ENCODE results near the gene SNRNP40. TPM values are rescaled to one million over a fixed set of nuclear protein-coding genes. Genes with fewer than 3 reads are reported as not detected.

SNRNP40 gene
- total RNA-seq, 2 experiments from 2014 or later: 99.9 to 190 TPM

DNA sequence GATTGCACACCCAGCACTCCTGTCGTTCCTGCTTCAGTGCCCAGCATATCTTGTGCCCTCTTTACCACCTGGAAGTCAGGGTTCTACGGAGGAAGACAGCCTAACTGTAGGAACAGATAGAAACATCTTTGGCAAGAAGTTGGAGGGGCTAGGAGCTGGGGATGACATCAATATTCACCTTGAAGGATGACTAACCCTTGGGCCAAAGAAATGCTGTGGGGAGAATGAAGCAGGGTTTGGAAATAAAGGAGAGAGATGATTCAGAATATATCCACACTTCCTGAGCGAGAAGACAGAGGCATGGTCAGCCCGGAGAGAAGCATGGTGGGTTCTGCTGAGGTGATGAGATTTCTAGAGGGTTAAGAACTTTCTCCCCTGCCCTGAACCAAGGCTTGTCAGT lies 52.3 kb downstream of the SNRNP40 start:
- Histone ChIP-seq H3K79me2 (ENCODE audit: insufficient read depth, low read depth, low read length) (no peaks in the 10 kb centered on the region), H2AFZ (ENCODE audit: low read length) (no peak overlapping the region), H3K4me1 (ENCODE audit: insufficient read depth, low read length, poor library complexity, severe bottlenecking) (peaks cover 6% of the 10 kb centered on the region), H3K36me3 (ENCODE audit: insufficient read depth, low read length) (no peaks in the 10 kb centered on the region), H3K27ac (ENCODE audit: low read depth, low read length, poor library complexity, severe bottlenecking) (no peak overlapping the region), H4K20me1 (ENCODE audit: insufficient read depth, low read length) (no peaks in the 10 kb centered on the region), H3K9me2 (ENCODE audit: insufficient read depth, low read length) (no peaks in the 10 kb centered on the region), H3K9me3 (ENCODE audit: low read length) (no peaks in the 10 kb centered on the region), H3K4me2 (ENCODE audit: low read length) (no peak overlapping the region), H3K4me3 (ENCODE audit: low read depth, low read length, poor library complexity, severe bottlenecking) (no peak overlapping the region)
- intact Hi-C loops (cut with micrococcal nuclease; ENCODE audit: unreplicated experiment): no loop called here
- ChIA-PET POLR2A (no interaction called here), CTCF (ENCODE audit: unreplicated experiment) (no interaction called here)
- DNase-seq (ENCODE audit: low spot score): no peak
- TF ChIP-seq, protein P1, sequence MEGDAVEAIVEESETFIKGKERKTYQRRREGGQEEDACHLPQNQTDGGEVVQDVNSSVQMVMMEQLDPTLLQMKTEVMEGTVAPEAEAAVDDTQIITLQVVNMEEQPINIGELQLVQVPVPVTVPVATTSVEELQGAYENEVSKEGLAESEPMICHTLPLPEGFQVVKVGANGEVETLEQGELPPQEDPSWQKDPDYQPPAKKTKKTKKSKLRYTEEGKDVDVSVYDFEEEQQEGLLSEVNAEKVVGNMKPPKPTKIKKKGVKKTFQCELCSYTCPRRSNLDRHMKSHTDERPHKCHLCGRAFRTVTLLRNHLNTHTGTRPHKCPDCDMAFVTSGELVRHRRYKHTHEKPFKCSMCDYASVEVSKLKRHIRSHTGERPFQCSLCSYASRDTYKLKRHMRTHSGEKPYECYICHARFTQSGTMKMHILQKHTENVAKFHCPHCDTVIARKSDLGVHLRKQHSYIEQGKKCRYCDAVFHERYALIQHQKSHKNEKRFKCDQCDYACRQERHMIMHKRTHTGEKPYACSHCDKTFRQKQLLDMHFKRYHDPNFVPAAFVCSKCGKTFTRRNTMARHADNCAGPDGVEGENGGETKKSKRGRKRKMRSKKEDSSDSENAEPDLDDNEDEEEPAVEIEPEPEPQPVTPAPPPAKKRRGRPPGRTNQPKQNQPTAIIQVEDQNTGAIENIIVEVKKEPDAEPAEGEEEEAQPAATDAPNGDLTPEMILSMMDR (conservative IDR thresholded peaks at IDR 0.05; ENCODE audit: low read length): no peak
- no peak for TF ChIP-seq EZH2phosphoT487 (IDR thresholded peaks at IDR 0.05; ENCODE audit: borderline replicate concordance, low read depth, low read length)
- BruUV-seq (replicated peaks): no TSS peak

DNA sequence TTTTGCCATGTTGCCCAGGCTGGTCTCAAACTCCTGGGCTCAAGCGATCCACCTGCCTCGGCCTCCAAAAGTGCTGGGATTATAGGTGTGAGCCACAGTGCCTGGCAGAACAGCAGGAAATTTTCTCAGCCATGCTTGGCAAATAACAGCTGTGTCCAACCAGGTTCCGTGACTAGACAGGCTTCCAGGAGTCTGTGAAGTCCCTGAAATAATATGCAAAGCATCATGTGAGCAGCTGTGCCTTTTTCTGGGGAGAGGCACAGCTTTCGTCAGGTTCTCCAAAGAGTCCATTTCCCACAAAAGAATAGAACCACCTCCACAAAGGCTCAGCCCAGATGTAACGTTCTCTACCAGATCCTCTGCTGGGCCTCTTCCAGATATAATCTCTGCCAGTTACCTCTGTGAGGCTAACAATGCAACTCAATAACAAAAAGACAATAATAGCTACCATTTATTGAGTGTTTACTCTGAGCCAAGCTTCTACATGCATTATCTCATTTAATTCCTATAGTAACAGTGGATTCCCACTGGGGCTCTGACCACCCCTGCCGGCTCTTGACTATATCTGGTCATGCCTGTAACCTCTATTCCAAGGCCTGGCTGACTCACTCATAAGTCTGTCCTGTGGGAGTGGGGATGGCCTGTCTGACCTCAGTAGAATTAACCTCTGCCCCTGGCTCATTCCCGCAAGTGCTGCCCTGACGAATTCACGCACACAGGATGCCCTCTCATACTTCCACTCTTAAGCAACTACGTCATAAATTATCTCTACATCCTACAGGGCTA lies 52.9 kb downstream of the SNRNP40 start:
- no peaks in the 10 kb centered on the region for H3K36me3 ChIP-seq (ENCODE audit: insufficient read depth, low read length)
- POLR2A ChIA-PET: no interaction called here
- peaks cover 6% of the 10 kb centered on the region for H3K4me1 ChIP-seq (ENCODE audit: insufficient read depth, low read length, poor library complexity, severe bottlenecking)
- CTCF ChIA-PET (ENCODE audit: unreplicated experiment): no interaction called here
- intact Hi-C loops (cut with micrococcal nuclease; ENCODE audit: unreplicated experiment): no loop called here
- no peaks in the 10 kb centered on the region for H3K9me3 ChIP-seq (ENCODE audit: low read length)
- H3K4me2 ChIP-seq (ENCODE audit: low read length): no peak overlapping the region
- BruUV-seq (replicated peaks): no TSS peak
- H3K27ac ChIP-seq (ENCODE audit: low read depth, low read length, poor library complexity, severe bottlenecking): no peak overlapping the region
- no peaks in the 10 kb centered on the region for H3K9me2 ChIP-seq (ENCODE audit: insufficient read depth, low read length)
- no peaks in the 10 kb centered on the region for H4K20me1 ChIP-seq (ENCODE audit: insufficient read depth, low read length)
- no peak for DNase-seq (ENCODE audit: low spot score)
- H3K4me3 ChIP-seq (ENCODE audit: low read depth, low read length, poor library complexity, severe bottlenecking): no peak overlapping the region
- TF ChIP-seq, protein P1 (conservative IDR thresholded peaks at IDR 0.05; ENCODE audit: low read length): no peak
- TF ChIP-seq EZH2phosphoT487 (IDR thresholded peaks at IDR 0.05; ENCODE audit: borderline replicate concordance, low read depth, low read length): no peak
- H3K79me2 ChIP-seq (ENCODE audit: insufficient read depth, low read depth, low read length): no peaks in the 10 kb centered on the region
- H2AFZ ChIP-seq (ENCODE audit: low read length): no peak overlapping the region

DNA sequence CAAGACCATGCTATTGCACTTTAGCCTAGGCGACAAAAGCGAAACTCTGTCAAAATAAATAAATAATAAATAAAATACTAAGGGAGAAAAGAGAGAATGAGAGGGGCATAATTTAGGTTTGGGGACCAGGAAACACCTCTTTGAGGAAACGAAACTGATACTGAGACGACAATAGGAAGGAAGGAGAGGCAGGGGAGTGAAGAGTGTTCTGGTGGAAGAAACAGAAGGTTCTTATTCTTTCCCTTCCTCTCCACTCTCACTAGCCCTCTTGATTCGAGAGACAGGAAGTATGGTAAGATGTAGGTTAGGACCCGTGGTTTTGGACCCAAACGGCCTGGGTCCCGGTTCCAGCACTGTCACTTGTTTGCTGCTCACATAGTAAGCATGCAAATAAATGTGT lies 55.3 kb downstream of the SNRNP40 start:
- TF ChIP-seq, protein P1 (conservative IDR thresholded peaks at IDR 0.05; ENCODE audit: low read length): no peak
- TF ChIP-seq EZH2phosphoT487 (IDR thresholded peaks at IDR 0.05; ENCODE audit: borderline replicate concordance, low read depth, low read length): no peak
- Histone ChIP-seq H3K9me3 (ENCODE audit: low read length) (no peaks in the 10 kb centered on the region), H2AFZ (ENCODE audit: low read length) (peak overlapping the region; percentile 45; the same call in 1 of the 2 replicates), H3K9me2 (ENCODE audit: insufficient read depth, low read length) (no peaks in the 10 kb centered on the region), H3K4me2 (ENCODE audit: low read length) (peak overlapping the region; percentile 44), H4K20me1 (ENCODE audit: insufficient read depth, low read length) (no peaks in the 10 kb centered on the region), H3K36me3 (ENCODE audit: insufficient read depth, low read length) (no peaks in the 10 kb centered on the region), H3K4me1 (ENCODE audit: insufficient read depth, low read length, poor library complexity, severe bottlenecking) (peaks cover 6% of the 10 kb centered on the region), H3K4me3 (ENCODE audit: low read depth, low read length, poor library complexity, severe bottlenecking) (no peak overlapping the region), H3K27ac (ENCODE audit: low read depth, low read length, poor library complexity, severe bottlenecking) (no peak overlapping the region), H3K79me2 (ENCODE audit: insufficient read depth, low read depth, low read length) (no peaks in the 10 kb centered on the region)
- POLR2A ChIA-PET: no interaction called here
- CTCF ChIA-PET (ENCODE audit: unreplicated experiment): no interaction called here
- intact Hi-C loops (cut with micrococcal nuclease; ENCODE audit: unreplicated experiment): no loop called here
- BruUV-seq (replicated peaks): no TSS peak
- DNase-seq (ENCODE audit: low spot score): peak; percentile 8

All from OCI-LY7 (cell line).